A673 (cell line): Measurements from ENCODE around the gene TMEM169.

Experiments used
- EZH2 ChIP-seq: fragments of 200-600 bp; sonication (generic); IDR thresholded peaks from 2 replicates; pipeline ENCODE4 v1.6.1; 2017; ENCODE audit warnings: borderline replicate concordance, low read depth, mild to moderate bottlenecking, mixed read lengths, antibody characterized with exemption, low read length; ENCODE audit not compliant: poor library complexity, severe bottlenecking
- TF ChIP-seq, protein P1 (sequence below): fragments of 300-800, 200-600 bp; sonication (generic); conservative IDR thresholded peaks from 2 replicates; pipeline ENCODE4 v1.5.1; 2017; ENCODE audit warnings: low read depth, mild to moderate bottlenecking, antibody characterized with exemption, low read length, moderate library complexity, mixed read lengths

DNA sequence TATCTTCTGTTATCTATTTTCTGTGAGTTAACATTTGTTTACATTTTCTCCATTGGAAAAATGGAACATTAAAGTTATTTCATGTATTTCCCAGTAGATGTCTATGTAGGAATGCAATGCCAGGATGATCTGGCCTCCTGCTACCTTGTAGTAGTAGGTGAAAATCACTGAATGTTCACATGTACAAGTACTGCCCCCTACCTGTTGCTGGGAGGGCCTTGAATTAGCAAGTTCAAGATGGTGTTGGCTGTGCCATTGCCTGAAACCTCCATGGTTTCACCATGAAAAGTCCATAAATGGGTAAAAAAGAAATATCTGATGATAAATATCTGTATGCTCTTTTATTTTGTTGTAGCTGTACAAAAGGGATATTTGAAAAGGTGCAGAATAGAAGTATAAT is 58.2 kb downstream of the TMEM169 start:
- TF ChIP-seq, protein P1, sequence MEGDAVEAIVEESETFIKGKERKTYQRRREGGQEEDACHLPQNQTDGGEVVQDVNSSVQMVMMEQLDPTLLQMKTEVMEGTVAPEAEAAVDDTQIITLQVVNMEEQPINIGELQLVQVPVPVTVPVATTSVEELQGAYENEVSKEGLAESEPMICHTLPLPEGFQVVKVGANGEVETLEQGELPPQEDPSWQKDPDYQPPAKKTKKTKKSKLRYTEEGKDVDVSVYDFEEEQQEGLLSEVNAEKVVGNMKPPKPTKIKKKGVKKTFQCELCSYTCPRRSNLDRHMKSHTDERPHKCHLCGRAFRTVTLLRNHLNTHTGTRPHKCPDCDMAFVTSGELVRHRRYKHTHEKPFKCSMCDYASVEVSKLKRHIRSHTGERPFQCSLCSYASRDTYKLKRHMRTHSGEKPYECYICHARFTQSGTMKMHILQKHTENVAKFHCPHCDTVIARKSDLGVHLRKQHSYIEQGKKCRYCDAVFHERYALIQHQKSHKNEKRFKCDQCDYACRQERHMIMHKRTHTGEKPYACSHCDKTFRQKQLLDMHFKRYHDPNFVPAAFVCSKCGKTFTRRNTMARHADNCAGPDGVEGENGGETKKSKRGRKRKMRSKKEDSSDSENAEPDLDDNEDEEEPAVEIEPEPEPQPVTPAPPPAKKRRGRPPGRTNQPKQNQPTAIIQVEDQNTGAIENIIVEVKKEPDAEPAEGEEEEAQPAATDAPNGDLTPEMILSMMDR, result peak; percentile 46
- TF ChIP-seq EZH2, result no peak
